Measurements from ENCODE around the gene PLA2G2C.

GRCh38 chr1:20184481-20184900 lies 1.8 kb downstream of the PLA2G2C start:
- TF ChIP-seq TAF1 (IDR thresholded peaks at IDR 0.05; ENCODE audit: borderline replicate concordance, insufficient read depth, low read length) = no peak
- no peak for TF ChIP-seq POLR2AphosphoS5 (IDR thresholded peaks at IDR 0.05; ENCODE audit: low read depth, low read length)
- no peak for TF ChIP-seq REST (IDR thresholded peaks at IDR 0.05; ENCODE audit: insufficient read depth in 1 of 2, low read depth in 2 of 2, low read length in 2 of 2)
- no peak for TF ChIP-seq SIN3A (IDR thresholded peaks at IDR 0.05; ENCODE audit: borderline replicate concordance, insufficient read depth, low read length)
- TF ChIP-seq FOXP2 (optimal IDR thresholded peaks at IDR 0.05; ENCODE audit: borderline replicate concordance, extremely low read depth, extremely low read length, insufficient read depth) = no peak
